Hindlimb muscle (tissue), 1 donor: ENCODE measurements around the gene TPBGL. TPM values are rescaled to one million over a fixed set of nuclear protein-coding genes. Genes with fewer than 3 reads are reported as not detected.
"Not testable (repeated sequence)": the region's sequence is repeated elsewhere in the genome, so short reads cannot be mapped to it uniquely, and the experiment has no call there.

Experiments
- DNase-seq: peaks from one replicate; pipeline ENCODE4 v3.0.0-alpha.2; 2013
- polyA plus RNA-seq: library from polyadenylated mRNA; unstranded; fragments of 120-200 nt; gene quantifications from one replicate; pipeline ENCODE4 v1.2.1, GENCODE V29; 2013; ENCODE audit not compliant: insufficient read length

The TPBGL gene
- polyA plus RNA-seq, 1 donor: 0.30 TPM

- no peak for DNase-seq
Observed at GRCh38 chr11:75273411-75274391, 33.1 kb downstream of the TPBGL start.

- DNase-seq: not testable (repeated sequence)
Observed at GRCh38 chr11:75274716-75275115, 34.1 kb downstream of the TPBGL start.

- DNase-seq: no peak
Observed at GRCh38 chr11:75275581-75275980, 35.0 kb downstream of the TPBGL start.

- no peak for DNase-seq
Observed at GRCh38 chr11:75276186-75276585, 35.6 kb downstream of the TPBGL start.

GRCh38 chr11:75276686-75277085 lies 36.1 kb downstream of the TPBGL start:
- DNase-seq: no peak

GRCh38 chr11:75277211-75277805 lies 36.7 kb downstream of the TPBGL start:
- no peak for DNase-seq

- DNase-seq: no peak
Observed at GRCh38 chr11:75277991-75278790, 37.6 kb downstream of the TPBGL start.

- no peak for DNase-seq
Observed at GRCh38 chr11:75279273-75279672, 38.7 kb downstream of the TPBGL start.

GRCh38 chr11:75280227-75280701 lies 39.7 kb downstream of the TPBGL start:
- peak; percentile 79 for DNase-seq

GRCh38 chr11:75280770-75281468 lies 40.3 kb downstream of the TPBGL start:
- DNase-seq: no peak

- DNase-seq: no peak
Observed at GRCh38 chr11:75281469-75282095, 41.0 kb downstream of the TPBGL start.

- no peak for DNase-seq
Observed at GRCh38 chr11:75283391-75283931, 42.9 kb downstream of the TPBGL start.

GRCh38 chr11:75285776-75286360 lies 45.3 kb downstream of the TPBGL start:
- DNase-seq: no peak

GRCh38 chr11:75286826-75287465 lies 46.4 kb downstream of the TPBGL start:
- no peak for DNase-seq

- no peak for DNase-seq
Observed at GRCh38 chr11:75287579-75287978, 47.0 kb downstream of the TPBGL start.

- no peak for DNase-seq
Observed at GRCh38 chr11:75289511-75289760, 48.9 kb downstream of the TPBGL start.

GRCh38 chr11:75289919-75290318 lies 49.3 kb downstream of the TPBGL start:
- DNase-seq: no peak

GRCh38 chr11:75291741-75292140 lies 51.2 kb downstream of the TPBGL start:
- DNase-seq: no peak

- DNase-seq: no peak
Observed at GRCh38 chr11:75292943-75293342, 52.4 kb downstream of the TPBGL start.
